IMR-90 (cell line): ENCODE data around the gene N4BP2L1. TPM values are rescaled to one million over a fixed set of nuclear protein-coding genes. Genes with fewer than 3 reads are reported as not detected.

Experiments
- ATAC-seq: fragments of 200-7000 bp; cut with Tn5 transposase; 2 replicates; pipeline ENCODE4 v1.9.1; 2020; ENCODE audit warnings: low read depth, mild to moderate bottlenecking, moderate library complexity
- BruUV-seq: library from RNA; stranded (reverse); fragments of 400-500 nt; replicated peaks from 2 replicates; lab custom pipeline; 2021; lab: Mats Ljungman, UMichigan
- CTCF ChIA-PET: fragments of 300-600 bp; formaldehyde crosslinking; extraction: SDS; loops from one replicate; lab custom pipeline; 2021; ENCODE audit warnings: antibody characterized with exemption; lab: Yijun Ruan, JAX
- POLR2A ChIA-PET: fragments of 300-600 bp; sonication (Branson Sonifier 250); formaldehyde crosslinking; loops from one replicate; lab custom pipeline; 2022; ENCODE audit warnings: antibody characterized with exemption; ENCODE audit not compliant: unreplicated experiment; lab: Charles Lee
- DNase-seq: peaks from one replicate; pipeline ENCODE4 v3.0.0; 2013
- H2AFZ ChIP-seq: replicated peaks from 2 replicates; pipeline ENCODE3; 2013; ENCODE audit warnings: low read length, mild to moderate bottlenecking; ENCODE audit not compliant: poor library complexity
- H2AK5ac ChIP-seq: 2 replicates; pipeline ENCODE4 v1.6.1; 2013; ENCODE audit warnings: low read depth, low read length, inconsistent platforms
- H2AK9ac ChIP-seq: replicated peaks from 2 replicates; pipeline ENCODE3; 2013; ENCODE audit warnings: mild to moderate bottlenecking, low read depth, low read length, moderate library complexity; ENCODE audit not compliant: poor library complexity
- H2BK120ac ChIP-seq: 2 replicates; pipeline ENCODE4 v1.6.1; 2013; ENCODE audit warnings: low read depth, low read length, inconsistent platforms
- H2BK15ac ChIP-seq: 3 replicates; pipeline ENCODE4 v1.6.1; 2013; ENCODE audit warnings: low read depth, low read length, inconsistent platforms
- H2BK20ac ChIP-seq: 2 replicates; pipeline ENCODE4 v1.6.1; 2013; ENCODE audit warnings: low read depth, mild to moderate bottlenecking, inconsistent platforms, low read length, moderate library complexity
- H2BK5ac ChIP-seq: 2 replicates; pipeline ENCODE4 v1.6.1; 2013; ENCODE audit warnings: mild to moderate bottlenecking, low read depth, low read length, inconsistent platforms; ENCODE audit not compliant: poor library complexity, severe bottlenecking
- H3K14ac ChIP-seq: replicated peaks from 2 replicates; pipeline ENCODE4 v1.6.1; 2013; ENCODE audit warnings: low read depth, low read length, inconsistent platforms
- H3K18ac ChIP-seq: 2 replicates; pipeline ENCODE4 v1.6.1; 2013; ENCODE audit warnings: low read depth, low read length, control low read depth
- H3K23ac ChIP-seq: 2 replicates; pipeline ENCODE4 v1.6.1; 2013; ENCODE audit warnings: low read depth, low read length, inconsistent platforms
- H3K27ac ChIP-seq: 2 replicates; pipeline ENCODE4 v1.5.1; 2013; ENCODE audit warnings: mild to moderate bottlenecking, control low read depth, low read length; ENCODE audit not compliant: insufficient read depth
- H3K27me3 ChIP-seq: 2 replicates; pipeline ENCODE4 v1.6.1; 2013; ENCODE audit warnings: low read length; ENCODE audit not compliant: control insufficient read depth, insufficient read depth
- H3K36me3 ChIP-seq: 2 replicates; pipeline ENCODE4 v1.6.1; 2013; ENCODE audit warnings: low read length, mixed read lengths; ENCODE audit not compliant: control insufficient read depth, insufficient read depth
- H3K4ac ChIP-seq: 2 replicates; pipeline ENCODE4 v1.6.1; 2013; ENCODE audit warnings: low read depth, low read length, inconsistent platforms
- H3K4me1 ChIP-seq: 2 replicates; pipeline ENCODE4 v1.6.1; 2013; ENCODE audit warnings: low read length, mixed read lengths; ENCODE audit not compliant: control insufficient read depth, insufficient read depth
- H3K4me2 ChIP-seq: 2 replicates; pipeline ENCODE4 v1.6.1; 2013; ENCODE audit warnings: low read depth, mild to moderate bottlenecking, control low read depth, low read length, moderate library complexity
- H3K4me3 ChIP-seq: 2 replicates; pipeline ENCODE4 v1.5.1; 2013; ENCODE audit warnings: low read depth, mild to moderate bottlenecking, control low read depth, low read length, moderate library complexity; ENCODE audit not compliant: insufficient read depth
- H3K56ac ChIP-seq: 2 replicates; pipeline ENCODE4 v1.6.1; 2013; ENCODE audit warnings: low read length, inconsistent platforms; ENCODE audit not compliant: insufficient read depth; ENCODE audit errors: extremely low read depth
- H3K79me1 ChIP-seq, 2 experiments: 2 replicates each; pipeline ENCODE4 v1.6.1; 2013; ENCODE audit warnings: low read length in 2 of 2, inconsistent platforms in 1 of 2, low read depth in 1 of 2
- H3K9ac ChIP-seq: 2 replicates; pipeline ENCODE4 v1.6.1; 2013; ENCODE audit warnings: low read depth, low read length, control low read depth
- H3K9me1 ChIP-seq: 2 replicates; pipeline ENCODE4 v1.6.1; 2013; ENCODE audit warnings: low read length, inconsistent platforms; ENCODE audit not compliant: insufficient read depth
- H3K9me3 ChIP-seq: 2 replicates; pipeline ENCODE4 v1.6.1; 2013; ENCODE audit warnings: low read length; ENCODE audit not compliant: control insufficient read depth, insufficient read depth
- H4K20me1 ChIP-seq: 2 replicates; pipeline ENCODE4 v1.6.1; 2013; ENCODE audit warnings: low read length, inconsistent platforms; ENCODE audit not compliant: insufficient read depth
- H4K5ac ChIP-seq: 2 replicates; pipeline ENCODE4 v1.6.1; 2013; ENCODE audit warnings: mild to moderate bottlenecking, low read depth, low read length, control low read depth
- H4K8ac ChIP-seq, 2 experiments: 2 replicates each; pipeline ENCODE4 v1.6.1; 2013; ENCODE audit warnings: low read depth in 2 of 2, low read length in 2 of 2, control low read depth in 1 of 2, inconsistent platforms in 1 of 2
- H4K91ac ChIP-seq: 2 replicates; pipeline ENCODE4 v1.6.1; 2013; ENCODE audit warnings: low read depth, low read length, inconsistent platforms; ENCODE audit not compliant: insufficient read depth
- CEBPB ChIP-seq: IDR thresholded peaks from 2 replicates; pipeline ENCODE4 v1.6.1; 2012; ENCODE audit warnings: low read depth, low read length, improper control_type of control experiment
- CHD1 ChIP-seq: IDR thresholded peaks from 2 replicates; pipeline ENCODE4 v1.6.1; 2012; ENCODE audit warnings: low read depth, low read length, improper control_type of control experiment
- FOS ChIP-seq: fragments of 150-350 bp; IDR thresholded peaks from 2 replicates; pipeline ENCODE4 v1.6.1; 2016; ENCODE audit warnings: low read depth, low read length
- MXI1 ChIP-seq: IDR thresholded peaks from 2 replicates; pipeline ENCODE4 v1.6.1; 2012; ENCODE audit warnings: low read depth, mild to moderate bottlenecking, low read length, moderate library complexity, borderline replicate concordance
- RAD21 ChIP-seq: IDR thresholded peaks from 2 replicates; pipeline ENCODE4 v1.6.1; 2012; ENCODE audit warnings: low read length, improper control_type of control experiment
- RCOR1 ChIP-seq: IDR thresholded peaks from 2 replicates; pipeline ENCODE4 v1.6.1; 2012; ENCODE audit warnings: mild to moderate bottlenecking, low read length, improper control_type of control experiment; ENCODE audit not compliant: insufficient replicate concordance
- RFX5 ChIP-seq: IDR thresholded peaks from 2 replicates; pipeline ENCODE4 v1.8.0; 2012; ENCODE audit warnings: low read depth, mild to moderate bottlenecking, low read length, moderate library complexity
- SMC3 ChIP-seq: fragments of 150-350 bp; IDR thresholded peaks from 2 replicates; pipeline ENCODE4 v1.6.1; 2016; ENCODE audit warnings: low read depth, mild to moderate bottlenecking, antibody characterized with exemption, low read length, moderate library complexity
- WGBS, 2 experiments: methylation state at CpG; one replicate each; pipeline versions ENCODE4 v1.1.5 to v1.1.7; 2013; ENCODE audit warnings: missing lambda C conversion rate in 2 of 2; ENCODE audit not compliant: insufficient read length in 1 of 2; ENCODE audit errors: extremely low coverage in 2 of 2; 5-methylcytosine and 5-hydroxymethylcytosine counted together
- dilution Hi-C: fragments of 300-500 bp; cut with HindIII; formaldehyde crosslinking; loops from one replicate; pipeline ENCODE4 v1.14.3; 2018; ENCODE audit warnings: low sequenced_read_pairs; ENCODE audit not compliant: unreplicated experiment
- in situ Hi-C: fragments of 300-500 bp; cut with MboI; formaldehyde crosslinking; loops from 3 replicates; pipeline ENCODE4 v1.14.3; 2019; ENCODE audit warnings: low sequenced_read_pairs, inconsistent platforms, mixed read lengths
- intact Hi-C: fragments of 100-400 bp; cut with micrococcal nuclease; formaldehyde crosslinking; loops from 2 replicates; pipeline ENCODE4 v1.10.0; 2022
- polyA plus RNA-seq, 3 experiments: library from polyadenylated mRNA; depleted of rRNA; stranded (reverse); fragments of >200 nt; gene quantifications; 2 replicates each; pipeline ENCODE4 v1.2.3, GENCODE V29; 2012; ENCODE audit warnings: low replicate concordance in 1 of 3
- total RNA-seq: library from RNA; depleted of rRNA; stranded (reverse); fragments of >200 nt; gene quantifications from 2 replicates; pipeline ENCODE4 v1.2.3, GENCODE V29; 2012
- TF ChIP-seq, protein P1 (sequence below): conservative IDR thresholded peaks from 2 replicates; pipeline ENCODE4 v1.5.1; 2012; ENCODE audit warnings: mild to moderate bottlenecking, low read depth, low read length, improper control_type of control experiment

N4BP2L1 gene
- total and polyA plus RNA-seq, 2 of the 4 experiments (the other 2 are of a cell fraction) = 0.18 to 0.46 TPM

- Histone ChIP-seq H2BK120ac (no peak overlapping the region), H2BK15ac (no peak overlapping the region), H4K91ac (no peak overlapping the region), H2AFZ (no peak overlapping the region), H3K4me3 (no peak overlapping the region), H3K4ac (no peak overlapping the region), H3K4me1 (no peaks in the 10 kb centered on the region), H3K79me1 (no peaks in the 10 kb centered on the region), H3K9me1 (0 out of 2 replicates have a peak, but pooled peaks cover 2% of the 10 kb centered on the region), H3K36me3 (no peaks in the 10 kb centered on the region), H3K9ac (no peak overlapping the region), H2BK5ac (no peak overlapping the region), H3K56ac (no peak overlapping the region), H3K4me2 (no peak overlapping the region), H4K5ac (no peak overlapping the region), H2AK5ac (no peak overlapping the region), H3K27me3 (no peaks in the 10 kb centered on the region), H3K23ac (no peak overlapping the region), H2AK9ac (no peak overlapping the region), H2BK20ac (no peak overlapping the region), H3K27ac (no peak overlapping the region), H3K9me3 (no peaks in the 10 kb centered on the region), H4K8ac (no peak overlapping the region), H4K20me1 (no peaks in the 10 kb centered on the region), H3K18ac (no peak overlapping the region), H3K14ac (no peak overlapping the region)
- in situ Hi-C loops = no loop called here
- WGBS, 2 experiments = no CpG with 5 or more reads among the region's 1 CpG
- intact Hi-C loops = no loop called here
- no TSS peak for BruUV-seq
- ATAC-seq (no peak), DNase-seq (no peak)
- dilution Hi-C loops = no loop called here
- TF ChIP-seq RAD21 (no peak), SMC3 (no peak), FOS (no peak), CEBPB (no peak), CHD1 (no peak), RCOR1 (no peak), RFX5 (no peak), MXI1 (no peak)
- TF ChIP-seq, protein P1, sequence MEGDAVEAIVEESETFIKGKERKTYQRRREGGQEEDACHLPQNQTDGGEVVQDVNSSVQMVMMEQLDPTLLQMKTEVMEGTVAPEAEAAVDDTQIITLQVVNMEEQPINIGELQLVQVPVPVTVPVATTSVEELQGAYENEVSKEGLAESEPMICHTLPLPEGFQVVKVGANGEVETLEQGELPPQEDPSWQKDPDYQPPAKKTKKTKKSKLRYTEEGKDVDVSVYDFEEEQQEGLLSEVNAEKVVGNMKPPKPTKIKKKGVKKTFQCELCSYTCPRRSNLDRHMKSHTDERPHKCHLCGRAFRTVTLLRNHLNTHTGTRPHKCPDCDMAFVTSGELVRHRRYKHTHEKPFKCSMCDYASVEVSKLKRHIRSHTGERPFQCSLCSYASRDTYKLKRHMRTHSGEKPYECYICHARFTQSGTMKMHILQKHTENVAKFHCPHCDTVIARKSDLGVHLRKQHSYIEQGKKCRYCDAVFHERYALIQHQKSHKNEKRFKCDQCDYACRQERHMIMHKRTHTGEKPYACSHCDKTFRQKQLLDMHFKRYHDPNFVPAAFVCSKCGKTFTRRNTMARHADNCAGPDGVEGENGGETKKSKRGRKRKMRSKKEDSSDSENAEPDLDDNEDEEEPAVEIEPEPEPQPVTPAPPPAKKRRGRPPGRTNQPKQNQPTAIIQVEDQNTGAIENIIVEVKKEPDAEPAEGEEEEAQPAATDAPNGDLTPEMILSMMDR = no peak
- POLR2A ChIA-PET = interaction anchor here (0.6 kb wide), 1 partner anchor 438 kb away, joined by 3 read pairs; no protein-coding TSS in a partner anchor
- CTCF ChIA-PET = no interaction called here
Measured at GRCh38 chr13:32390484-32390883, 37.4 kb downstream of the N4BP2L1 start.
